Stimulated activated CD4-positive, alpha-beta T cell treated with anti-CD3 and anti-CD28 coated beads, Interleukin-2, amount 100 ng/mL, for 24 hours (primary cell): ENCODE data around the gene EPHA7.

Experiments
- DNase-seq, 2 donors: peaks; one replicate each; pipeline ENCODE4 v3.0.0-alpha.2; 2020

EPHA7 gene

DNA sequence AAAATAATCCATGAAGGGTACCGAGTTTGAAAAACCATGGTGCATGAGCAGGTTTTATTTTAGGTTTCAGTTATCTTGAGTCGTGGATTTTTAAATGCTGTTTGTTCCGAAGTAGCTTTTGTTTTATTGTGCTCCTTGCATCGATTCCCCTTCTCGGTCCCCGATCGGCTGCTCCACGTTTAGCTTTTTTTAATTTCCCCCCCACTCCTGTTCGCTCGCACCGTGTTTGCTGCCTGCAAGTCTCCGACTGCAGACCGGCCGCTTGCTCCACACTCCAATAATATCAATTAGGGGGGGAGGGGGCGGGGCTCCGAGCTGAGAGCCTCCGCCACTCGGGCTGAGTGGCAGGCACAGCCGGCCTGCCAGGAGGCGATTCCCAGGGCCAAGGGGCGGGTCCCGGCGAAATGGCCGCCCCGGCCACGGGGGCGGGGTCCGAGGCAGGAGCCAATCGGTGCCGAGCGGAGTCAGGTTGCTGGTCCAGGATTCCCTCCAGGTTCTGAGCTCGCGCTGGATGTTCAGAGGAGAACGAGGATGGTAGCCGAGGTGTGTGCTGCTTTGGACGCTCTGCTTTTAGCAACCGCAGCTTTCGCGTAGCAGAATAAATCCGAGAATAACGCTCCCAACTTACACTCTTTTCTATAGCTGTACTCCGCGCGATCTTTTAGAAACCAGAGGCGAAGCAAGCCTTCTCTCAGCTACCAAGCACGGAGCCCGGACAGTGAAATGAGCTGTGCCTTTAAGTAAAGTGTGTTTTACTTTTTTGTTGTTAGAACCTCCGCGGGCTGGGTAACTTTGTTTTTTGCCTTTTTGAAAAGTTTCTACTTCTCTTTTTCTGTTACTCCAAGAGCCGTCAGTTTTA lies at the start of gene EPHA7:
Gene EPHA7, minus strand, starts transcription at position 256 of the 859 bp plus-strand sequence. Its CDS starts 218 bp downstream, at position 38.
- peak; percentile 35 to 56 for DNase-seq

DNA sequence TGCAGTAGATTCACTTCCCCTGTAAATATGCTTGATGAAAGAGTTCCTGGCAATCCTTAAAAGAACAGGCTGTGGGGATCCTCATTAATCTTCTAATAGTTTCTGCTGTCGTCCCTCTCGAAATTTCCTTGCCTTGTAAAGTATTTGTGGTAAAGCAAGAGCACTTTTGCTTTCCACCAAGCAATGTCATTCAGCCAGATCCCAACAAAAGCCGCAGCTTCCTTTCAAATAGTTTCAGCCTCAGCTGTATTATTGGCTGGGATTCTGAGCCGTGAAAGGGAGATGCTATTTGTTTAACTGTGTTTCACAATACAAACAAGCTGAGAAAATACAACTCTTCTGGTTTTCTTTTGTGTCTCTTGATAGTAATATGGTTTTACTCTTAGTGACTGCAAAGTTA lies 48.9 kb upstream of the EPHA7 start:
- DNase-seq = no peak

DNA sequence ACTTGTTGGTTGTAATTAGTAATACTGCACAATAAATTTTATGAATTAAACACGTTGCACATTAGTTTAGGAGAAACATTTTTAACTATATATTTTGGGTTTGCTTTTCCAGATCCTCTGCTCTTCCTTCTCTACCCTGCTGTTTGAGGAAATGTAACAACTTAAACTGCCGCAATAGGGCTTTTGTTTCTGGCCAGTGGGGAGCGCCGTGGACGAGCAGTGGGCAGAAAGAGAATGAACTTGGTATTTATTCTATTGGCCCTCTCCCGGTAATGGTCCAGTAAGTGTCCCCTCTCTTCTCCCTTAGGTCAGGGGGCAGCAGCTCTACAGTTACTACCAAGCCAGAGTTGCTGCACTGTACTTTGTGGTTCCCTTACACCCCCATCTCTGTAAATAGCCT lies 35.2 kb upstream of the EPHA7 start:
- no peak for DNase-seq

GRCh38 chr6:93453956-93454355 lies 34.6 kb upstream of the EPHA7 start:
- no peak for DNase-seq

DNA sequence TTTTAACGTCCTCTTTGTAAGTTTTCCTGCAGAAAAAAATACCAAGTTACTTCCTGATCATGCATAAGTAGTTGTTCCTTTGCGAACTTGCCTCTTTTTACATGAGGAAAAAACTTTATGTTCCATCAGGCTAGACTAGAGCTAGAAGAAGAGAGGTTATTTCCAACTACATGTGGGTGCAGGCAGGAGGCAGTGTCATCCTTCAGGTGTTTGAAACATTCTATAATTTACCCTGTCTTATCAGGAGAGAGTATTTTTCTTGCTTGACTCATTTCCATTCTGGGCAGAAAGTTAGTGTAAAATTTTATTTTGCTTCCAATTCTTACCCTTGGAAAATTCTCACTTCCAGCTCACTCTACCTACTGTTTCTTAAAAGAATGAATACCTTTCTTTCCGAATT lies 28.5 kb upstream of the EPHA7 start:
- no peak for DNase-seq

DNA sequence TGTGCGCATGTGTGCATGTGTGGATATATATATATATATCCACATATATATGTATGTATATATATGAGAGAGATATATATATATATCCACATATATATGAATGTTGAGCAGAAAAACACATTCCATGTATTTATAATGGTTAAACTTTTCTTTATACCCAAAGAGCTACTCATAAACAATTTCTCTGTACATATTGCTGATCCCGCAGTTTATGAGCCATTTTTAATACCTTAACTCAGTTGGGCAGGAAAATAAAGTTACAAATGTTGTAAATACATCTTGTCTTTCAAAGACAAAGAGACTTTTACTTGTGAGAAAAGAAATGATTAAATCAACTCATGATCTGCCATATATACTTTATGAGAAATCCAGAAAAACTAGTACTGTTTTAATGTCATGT lies 18.1 kb upstream of the EPHA7 start:
- no peak for DNase-seq

GRCh38 chr6:93433592-93433991 lies 14.2 kb upstream of the EPHA7 start:
- DNase-seq = no peak

DNA sequence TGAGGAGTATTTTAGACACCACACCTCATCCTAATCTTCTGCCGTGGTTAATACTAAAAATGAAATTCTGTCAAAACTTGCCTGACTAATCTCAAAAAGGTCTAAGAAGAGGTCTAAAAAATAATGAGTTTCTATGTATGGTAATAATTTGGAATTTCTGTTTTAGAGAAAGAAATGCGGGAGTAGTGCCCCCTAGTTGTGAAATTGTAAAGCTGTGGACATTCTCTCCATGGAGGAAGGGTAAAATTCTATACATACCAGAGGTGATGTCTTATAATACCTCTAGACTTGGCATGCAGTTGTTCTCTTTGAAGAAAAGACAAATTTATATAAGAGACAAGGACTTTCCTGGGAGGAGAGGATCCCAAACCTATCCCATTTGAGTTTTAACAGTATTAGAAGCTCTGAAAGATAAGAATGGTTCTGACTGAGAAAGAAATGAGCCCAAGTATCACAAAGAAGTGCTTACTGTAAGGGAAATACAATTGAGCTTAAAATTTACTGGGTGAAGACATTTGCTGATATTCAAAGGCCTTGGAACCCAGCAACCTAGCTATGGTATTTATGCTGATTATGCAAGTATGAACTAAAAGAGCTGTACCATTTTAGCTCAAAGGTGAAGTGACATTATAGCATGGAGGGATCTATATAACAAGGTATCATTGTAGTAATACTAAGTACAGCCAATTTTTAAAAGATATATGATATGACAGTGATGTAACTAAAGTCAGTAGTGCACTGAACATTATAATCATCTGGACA lies 5.1 kb upstream of the EPHA7 start:
- no peak for DNase-seq

GRCh38 chr6:93423542-93423941 lies 4.2 kb upstream of the EPHA7 start:
- peak in 1 of 2 donors; percentile 4 for DNase-seq

GRCh38 chr6:93420163-93420795 lies 920 bp upstream of the EPHA7 start:
- DNase-seq = no peak

GRCh38 chr6:93418408-93419303 lies 703 bp downstream of the EPHA7 start:
- peak in 1 of 2 donors; percentile 5 for DNase-seq

DNA sequence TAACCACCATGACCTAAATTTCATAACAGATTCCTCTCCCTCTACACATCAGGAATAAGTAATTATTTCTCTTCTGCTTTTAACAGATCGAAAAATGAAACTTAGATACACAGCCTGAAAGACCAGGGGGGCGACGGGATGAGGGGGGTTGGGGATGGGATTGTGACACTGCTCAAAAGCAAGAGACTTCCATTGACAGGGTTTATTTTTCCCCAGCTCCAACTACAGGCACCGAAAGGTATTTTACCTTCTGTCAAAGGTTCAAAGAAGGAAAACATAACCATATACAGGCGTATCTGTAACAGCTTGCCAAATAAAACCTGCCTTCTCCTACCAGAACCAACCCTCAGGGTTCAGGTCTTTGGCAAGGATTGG lies 1.3 kb downstream of the EPHA7 start:
- DNase-seq = no peak

- DNase-seq = no peak
These were observed 1.8 kb downstream of the EPHA7 start for GRCh38 chr6:93417421-93418013.

DNA sequence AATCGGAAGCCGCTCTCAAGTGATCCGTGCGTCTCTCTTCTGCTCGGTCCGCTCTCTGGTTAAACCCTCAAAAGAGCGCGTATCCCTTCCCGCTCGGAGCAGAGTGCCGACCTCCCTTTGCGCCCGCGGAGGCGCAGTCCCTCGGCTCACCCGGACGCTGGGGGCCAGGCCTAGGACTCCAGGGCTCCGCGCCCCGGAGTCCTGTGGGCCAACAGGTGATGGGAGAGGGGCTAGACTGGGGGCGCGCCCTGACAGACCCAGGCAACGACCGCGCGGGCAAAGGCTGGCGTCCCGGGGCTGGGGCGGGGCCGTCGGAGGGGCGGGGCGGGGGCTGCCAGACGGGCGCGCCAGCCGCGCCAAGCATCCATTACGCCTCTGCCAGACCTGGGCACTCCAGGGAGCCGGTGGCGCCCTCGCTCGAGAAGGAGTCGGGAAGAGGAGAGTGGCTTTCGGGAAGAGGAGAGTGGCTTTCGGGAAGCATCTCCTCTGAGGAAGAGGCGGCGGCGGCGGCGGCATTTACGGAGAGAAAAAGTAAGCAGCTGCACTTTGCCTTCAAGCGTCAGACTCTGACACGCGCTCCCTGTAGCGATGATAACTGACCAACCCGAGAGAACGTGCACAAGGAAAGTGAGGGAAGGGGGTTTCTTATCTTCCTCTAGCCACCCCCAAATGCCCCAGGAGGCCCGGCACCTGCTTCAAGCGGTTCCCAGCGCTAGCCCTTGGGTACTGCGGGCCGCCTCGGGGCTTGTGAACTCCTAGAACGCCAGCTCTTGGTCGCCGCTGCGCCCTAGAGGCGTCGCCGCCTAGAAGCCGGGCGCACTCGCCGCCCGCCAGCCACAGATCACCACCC lies 2.6 kb downstream of the EPHA7 start:
- DNase-seq = peak in 1 of 2 donors; percentile 6

GRCh38 chr6:93413190-93413589 lies 6.2 kb downstream of the EPHA7 start:
- DNase-seq = no peak

DNA sequence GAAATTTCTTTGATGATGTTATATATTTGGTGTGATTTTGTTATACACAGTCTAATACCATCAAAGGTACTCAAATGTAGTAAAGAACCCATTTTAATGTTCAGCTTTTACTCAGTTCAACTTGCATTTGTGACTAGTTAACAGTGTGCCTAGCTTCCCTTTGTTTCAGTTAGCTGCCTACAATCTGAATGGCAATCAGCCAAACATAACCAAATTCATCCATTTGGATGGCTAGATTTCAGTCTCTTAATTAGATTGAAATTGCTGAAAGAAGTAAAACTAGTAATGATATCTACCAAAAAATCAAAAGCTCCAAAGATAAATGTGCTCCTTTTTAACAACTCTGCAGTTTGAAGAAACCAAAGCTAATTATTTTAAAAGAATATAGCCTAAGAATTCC lies 6.9 kb downstream of the EPHA7 start:
- no peak for DNase-seq

GRCh38 chr6:93407186-93407585 lies 12.2 kb downstream of the EPHA7 start:
- DNase-seq = no peak

GRCh38 chr6:93403390-93403789 lies 16.0 kb downstream of the EPHA7 start:
- no peak for DNase-seq

DNA sequence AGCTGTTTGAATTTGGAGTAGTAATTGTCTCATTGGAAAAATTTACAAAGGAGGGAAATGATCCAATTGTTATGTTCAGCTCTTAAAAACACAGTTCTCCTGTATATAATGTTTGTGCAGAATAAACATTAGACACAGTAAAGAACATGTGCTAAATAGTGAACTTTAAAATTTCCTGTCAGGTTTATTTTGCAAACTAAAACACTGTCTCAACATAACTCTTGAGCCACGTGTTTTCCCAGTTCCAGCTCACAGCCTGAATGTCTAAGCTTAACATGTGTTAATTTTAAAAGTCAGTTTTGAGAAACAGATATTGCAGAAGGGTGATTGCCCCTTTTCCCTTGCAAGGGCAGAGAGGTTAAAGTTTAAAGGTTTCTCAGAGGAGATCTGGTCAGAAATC lies 20.6 kb downstream of the EPHA7 start:
- DNase-seq = no peak

- DNase-seq = no peak
These were observed 24.9 kb downstream of the EPHA7 start for GRCh38 chr6:93394471-93394870.

GRCh38 chr6:93393554-93394074 lies 25.7 kb downstream of the EPHA7 start:
- no peak for DNase-seq
